Gastroesophageal sphincter (tissue), 4 donors: ENCODE data around the gene CDC42EP5. TPM values are rescaled to one million over a fixed set of nuclear protein-coding genes. Genes with fewer than 3 reads are reported as not detected.

ENCODE experiments used
- ATAC-seq: fragments of 150-250 bp; one replicate; pipeline ENCODE4 v1.9.1; 2016; ENCODE audit warnings: mild to moderate bottlenecking, moderate library complexity
- H3K27ac ChIP-seq, 4 donors: fragments of 200-600 bp; sonication (generic) in 3 of 4; 1 replicate in 3 of 4; 2 replicates in 1 of 4; pipeline ENCODE4 v1.5.1; 2016 to 2019
- H3K27me3 ChIP-seq: fragments of 200-600 bp; sonication (generic); one replicate; pipeline ENCODE4 v1.5.1; 2019
- H3K36me3 ChIP-seq, 2 donors: fragments of 200-600 bp; sonication (generic); one replicate each; pipeline ENCODE4 v1.5.1; 2019; ENCODE audit warnings: control low read depth in 1 of 2
- H3K4me1 ChIP-seq, 3 donors: fragments of 200-600 bp; sonication (generic); 1 replicate in 2 of 3; 2 replicates in 1 of 3; pipeline ENCODE4 v1.5.1; 2016 to 2019; ENCODE audit warnings: control low read depth in 2 of 3
- H3K4me3 ChIP-seq, 2 donors: fragments of 200-600 bp; sonication (generic); one replicate each; pipeline ENCODE4 v1.5.1; 2019; ENCODE audit warnings: mild to moderate bottlenecking in 1 of 2, moderate library complexity in 1 of 2
- H3K9me3 ChIP-seq, 3 donors: fragments of 200-600 bp; sonication (generic); one replicate each; pipeline ENCODE4 v1.5.1; 2017 to 2019; ENCODE audit warnings: control low read depth in 2 of 3
- CTCF ChIP-seq, 4 experiments: fragments of 200-600 bp in 2 of 4; fragments of 450-650 bp in 2 of 4; sonication (generic) in 1 of 4; IDR thresholded peaks; one replicate each; pipeline ENCODE4 v1.5.1; 2017 to 2019; ENCODE audit warnings: antibody characterized with exemption in 4 of 4, mild to moderate bottlenecking in 2 of 4, moderate library complexity in 2 of 4
- EP300 ChIP-seq: sonication (generic); formaldehyde crosslinking; IDR thresholded peaks from one replicate; pipeline ENCODE4 v1.6.1; 2017; ENCODE audit warnings: antibody characterized with exemption, mild to moderate bottlenecking
- POLR2A ChIP-seq, 2 donors: fragments of 450-650 bp; IDR thresholded peaks; one replicate each; pipeline ENCODE4 v1.6.1; 2017; ENCODE audit warnings: antibody characterized with exemption in 2 of 2, mild to moderate bottlenecking in 2 of 2, moderate library complexity in 1 of 2
- POLR2AphosphoS5 ChIP-seq: sonication (generic); formaldehyde crosslinking; IDR thresholded peaks from one replicate; pipeline ENCODE4 v1.6.1; 2017; ENCODE audit warnings: antibody characterized with exemption
- WGBS, 2 donors: methylation state at CpG; one replicate each; pipeline ENCODE4 v1.1.5; 2018; ENCODE audit warnings: low coverage in 1 of 2; 5-methylcytosine and 5-hydroxymethylcytosine counted together
- total RNA-seq, 4 donors: library from RNA; depleted of rRNA; stranded (reverse); fragments of >200 nt; gene quantifications; one replicate each; pipeline ENCODE4 v1.1.0, GENCODE V29; 2016

The CDC42EP5 gene
- total RNA-seq, 4 donors from 2014 or later, result 4.2 to 24.1 (median 12.8) TPM

- no peak for ATAC-seq
- Histone ChIP-seq H3K36me3 (peaks cover 0 to 46% of the 10 kb centered on the region in 2 donors), H3K4me3 (no peak overlapping the region), H3K27ac (no peak overlapping the region), H3K27me3 (no peaks in the 10 kb centered on the region), H3K9me3 (no peaks in the 10 kb centered on the region), H3K4me1 (peaks cover 0 to 25% (median 8%) of the 10 kb centered on the region in 3 donors)
- WGBS, 2 donors, result 89 to 92% methylated on average over 5 to 7 of the region's 7 CpGs
- TF ChIP-seq CTCF (IDR thresholded peaks at IDR 0.05), result no peak
Observed at GRCh38 chr19:54444737-54445136, 28.4 kb downstream of the CDC42EP5 start.

GRCh38 chr19:54440641-54441040 is 32.5 kb downstream of the CDC42EP5 start:
- no peak overlapping the region for H3K4me3 ChIP-seq
- ATAC-seq, result no peak
- no peaks in the 10 kb centered on the region for H3K9me3 ChIP-seq
- 85 to 86% methylated on average over 4 to 5 of the region's 5 CpGs for WGBS, 2 donors
- no peaks in the 10 kb centered on the region for H3K27me3 ChIP-seq
- H3K4me1 ChIP-seq, result peaks cover 0 to 24% (median 6%) of the 10 kb centered on the region in 3 donors
- TF ChIP-seq POLR2A (IDR thresholded peaks at IDR 0.05) (no peak), EP300 (no peak), POLR2AphosphoS5 (no peak), CTCF (IDR thresholded peaks at IDR 0.05) (no peak)
- H3K36me3 ChIP-seq, result peaks cover 0 to 40% of the 10 kb centered on the region in 2 donors
- H3K27ac ChIP-seq, result no peak overlapping the region

GRCh38 chr19:54439174-54439851 is 33.8 kb downstream of the CDC42EP5 start:
- Histone ChIP-seq H3K27ac (no peak overlapping the region), H3K27me3 (no peaks in the 10 kb centered on the region), H3K36me3 (peaks cover 0 to 27% of the 10 kb centered on the region in 2 donors), H3K9me3 (no peaks in the 10 kb centered on the region), H3K4me3 (no peak overlapping the region), H3K4me1 (peaks cover 0 to 36% (median 18%) of the 10 kb centered on the region in 3 donors)
- no peak for ATAC-seq
- WGBS, 2 donors, result 54% methylated on average over 5 of the region's 15 CpGs; no CpG with 5 or more reads in 1 of the 2 donors
- no peak for TF ChIP-seq POLR2A (IDR thresholded peaks at IDR 0.05)
- peak in 1 of 4 experiments; percentile 40 for TF ChIP-seq CTCF (IDR thresholded peaks at IDR 0.05)

GRCh38 chr19:54436628-54437252 is 36.4 kb downstream of the CDC42EP5 start:
- no peak for ATAC-seq
- no peak for TF ChIP-seq EP300
- no peak for TF ChIP-seq POLR2AphosphoS5
- no peak for TF ChIP-seq POLR2A (IDR thresholded peaks at IDR 0.05)
- no peak for TF ChIP-seq CTCF (IDR thresholded peaks at IDR 0.05)
- Histone ChIP-seq H3K4me3 (no peak overlapping the region), H3K9me3 (no peaks in the 10 kb centered on the region), H3K27me3 (peaks cover 8% of the 10 kb centered on the region), H3K4me1 (peaks cover 0 to 45% (median 20%) of the 10 kb centered on the region in 3 donors), H3K27ac (peak overlapping the region in 1 of 4 donors; percentile 48), H3K36me3 (peaks cover 0 to 6% of the 10 kb centered on the region in 2 donors)
- 70 to 84% methylated on average over 7 to 9 of the region's 10 CpGs for whole genome bisulfite sequencing, 2 donors

- TF ChIP-seq POLR2A (IDR thresholded peaks at IDR 0.05) (no peak), POLR2AphosphoS5 (no peak), CTCF (IDR thresholded peaks at IDR 0.05) (no peak), EP300 (no peak)
- H3K27me3 ChIP-seq, result peaks cover 14% of the 10 kb centered on the region
- 0 to 18% methylated on average over 2 to 12 of the region's 15 CpGs for WGBS, 2 donors
- no peaks in the 10 kb centered on the region for H3K9me3 ChIP-seq
- peaks cover 0 to 6% of the 10 kb centered on the region in 2 donors for H3K36me3 ChIP-seq
- peaks cover 0 to 52% (median 21%) of the 10 kb centered on the region in 3 donors for H3K4me1 ChIP-seq
- H3K27ac ChIP-seq, result peak overlapping the region in 1 of 4 donors; percentile 48
- no peak overlapping the region for H3K4me3 ChIP-seq
- ATAC-seq, result no peak
Observed at GRCh38 chr19:54436031-54436523, 37.0 kb downstream of the CDC42EP5 start.
